GM19397 (cell line): ENCODE results near the gene JMJD1C.
"Not testable (repeated sequence)": the region's sequence is repeated elsewhere in the genome, so short reads cannot be mapped to it uniquely, and the experiment has no call there.

ENCODE experiments used
- ATAC-seq: cut with Tn5 transposase; IDR thresholded peaks from one replicate; pipeline ENCODE4 v1.9.1; 2021; ENCODE audit warnings: mild to moderate bottlenecking, moderate library complexity; ENCODE audit not compliant: unreplicated experiment

The JMJD1C gene

DNA sequence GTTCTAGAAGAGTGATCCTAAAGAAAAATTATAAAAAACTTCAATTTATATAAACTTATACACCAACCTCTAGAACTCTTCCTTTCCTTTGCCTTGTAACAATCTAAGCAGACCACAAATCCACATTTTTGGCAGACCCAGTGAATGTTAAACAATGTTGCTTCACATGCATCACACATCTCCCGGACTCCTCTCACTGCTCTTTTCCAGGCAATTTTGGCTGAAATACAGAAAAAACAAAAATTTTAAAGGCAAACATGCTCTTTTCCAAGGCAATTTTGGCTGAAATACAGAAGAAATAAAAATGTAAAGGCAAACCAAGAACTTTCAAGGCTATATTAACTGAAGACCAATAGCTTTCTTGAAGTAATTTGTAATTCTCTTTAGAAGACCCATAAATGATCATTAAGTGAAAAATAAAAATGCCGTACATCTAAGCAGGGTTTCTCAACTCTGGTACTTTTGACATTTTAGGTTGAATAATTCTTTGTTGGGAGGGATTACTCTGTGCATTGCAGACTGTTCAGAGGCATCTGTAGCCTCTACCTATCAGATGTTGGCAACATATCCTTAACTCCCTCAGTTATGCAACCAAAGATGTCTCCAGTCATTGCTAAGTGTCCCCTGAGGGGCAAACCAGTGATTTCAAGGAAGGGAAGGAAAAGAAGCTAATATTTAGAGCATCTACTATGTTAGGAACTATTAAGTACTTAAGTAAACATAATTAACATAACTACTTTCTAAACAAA is 268.3 kb downstream of the JMJD1C start:
- no peak for ATAC-seq

- no peak for ATAC-seq
Measured at GRCh38 chr10:63192826-63193225, 273.0 kb downstream of the JMJD1C start.

- ATAC-seq = no peak
Measured at GRCh38 chr10:63175534-63175933, 290.2 kb downstream of the JMJD1C start.

DNA sequence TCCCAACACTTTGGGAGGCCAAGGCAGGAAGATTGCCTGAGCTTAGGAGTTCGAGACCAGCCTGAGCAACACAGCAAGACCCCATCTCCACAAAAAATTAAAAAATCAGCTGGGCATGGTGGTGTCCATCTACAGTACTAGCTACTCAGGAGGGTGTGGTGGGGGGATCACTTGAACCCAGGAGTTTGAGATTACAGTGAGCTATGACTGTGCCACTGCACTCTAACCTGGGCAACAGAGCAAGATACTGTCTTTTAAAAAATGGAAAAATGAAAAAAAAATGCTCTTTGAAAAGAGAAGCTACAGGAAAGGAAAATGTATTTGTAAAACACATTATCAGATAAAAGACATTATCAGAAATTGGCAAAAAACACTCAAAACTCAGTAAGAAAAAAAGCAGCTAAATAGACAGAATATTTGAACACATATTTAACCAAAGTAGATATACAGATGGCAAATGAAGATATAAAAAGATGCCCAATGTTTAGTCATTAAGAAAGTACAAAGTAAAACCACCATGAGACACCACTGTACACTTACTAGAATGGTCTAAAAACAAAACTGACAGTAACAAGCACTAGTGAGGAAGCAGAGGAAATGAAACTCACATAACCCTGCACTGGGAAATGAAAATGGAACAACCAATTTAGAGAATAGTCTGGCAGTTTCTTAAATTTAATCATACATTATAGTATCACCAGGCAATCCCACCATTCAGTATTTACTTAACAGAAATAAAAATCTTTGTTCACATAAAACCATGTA is 292.1 kb downstream of the JMJD1C start:
- peak; percentile 96 for ATAC-seq

- ATAC-seq = no peak
Measured at GRCh38 chr10:63171926-63172325, 293.9 kb downstream of the JMJD1C start.

GRCh38 chr10:63171255-63171855 is 294.4 kb downstream of the JMJD1C start:
- ATAC-seq = no peak

GRCh38 chr10:63169624-63170023 is 296.2 kb downstream of the JMJD1C start:
- no peak for ATAC-seq

GRCh38 chr10:63168821-63169462 is 296.8 kb downstream of the JMJD1C start:
- no peak for ATAC-seq

GRCh38 chr10:63166742-63167258 is 299.0 kb downstream of the JMJD1C start:
- peak; percentile 56 for ATAC-seq

DNA sequence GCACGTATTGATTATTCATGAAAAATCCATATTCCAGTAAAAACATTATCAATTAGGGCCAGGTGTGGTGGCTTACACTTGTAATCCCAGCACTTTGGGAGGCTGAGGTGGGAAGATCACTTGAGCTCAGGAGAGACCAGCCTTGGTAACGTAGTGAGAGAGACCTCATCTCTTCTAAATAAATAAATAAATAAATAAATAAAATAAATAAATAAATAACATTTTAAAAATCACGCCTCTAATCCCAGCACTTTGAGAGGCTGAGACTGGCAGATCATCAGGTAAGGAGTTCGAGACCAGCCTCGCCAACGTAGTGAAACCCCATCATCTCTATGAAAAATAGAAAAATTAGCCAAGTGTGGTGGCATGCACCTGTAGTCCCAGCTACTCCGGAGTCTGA is 300.5 kb downstream of the JMJD1C start:
- ATAC-seq = no peak

DNA sequence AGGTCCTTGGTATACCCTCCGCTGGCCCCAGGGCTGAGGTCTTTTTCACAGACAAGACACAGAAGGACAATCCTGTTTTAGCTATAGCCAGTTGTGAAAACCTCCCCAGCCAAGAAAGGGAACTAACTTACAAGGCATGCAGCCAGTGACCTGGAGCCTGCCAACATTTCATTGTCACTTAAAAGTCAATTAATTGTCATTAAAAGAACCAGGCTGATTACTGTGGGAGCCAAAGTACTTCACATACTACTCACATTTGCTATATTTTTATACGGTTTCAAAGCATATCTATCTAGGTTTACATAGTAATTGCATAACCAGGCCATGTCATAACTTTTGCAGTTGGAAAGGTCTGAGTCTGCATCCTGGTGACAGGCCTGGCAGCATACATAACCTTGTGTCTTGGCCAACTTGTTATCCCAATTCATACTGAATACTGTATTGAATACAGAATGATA is 301.6 kb downstream of the JMJD1C start:
- ATAC-seq = no peak

GRCh38 chr10:63161592-63161991 is 304.2 kb downstream of the JMJD1C start:
- ATAC-seq = no peak

DNA sequence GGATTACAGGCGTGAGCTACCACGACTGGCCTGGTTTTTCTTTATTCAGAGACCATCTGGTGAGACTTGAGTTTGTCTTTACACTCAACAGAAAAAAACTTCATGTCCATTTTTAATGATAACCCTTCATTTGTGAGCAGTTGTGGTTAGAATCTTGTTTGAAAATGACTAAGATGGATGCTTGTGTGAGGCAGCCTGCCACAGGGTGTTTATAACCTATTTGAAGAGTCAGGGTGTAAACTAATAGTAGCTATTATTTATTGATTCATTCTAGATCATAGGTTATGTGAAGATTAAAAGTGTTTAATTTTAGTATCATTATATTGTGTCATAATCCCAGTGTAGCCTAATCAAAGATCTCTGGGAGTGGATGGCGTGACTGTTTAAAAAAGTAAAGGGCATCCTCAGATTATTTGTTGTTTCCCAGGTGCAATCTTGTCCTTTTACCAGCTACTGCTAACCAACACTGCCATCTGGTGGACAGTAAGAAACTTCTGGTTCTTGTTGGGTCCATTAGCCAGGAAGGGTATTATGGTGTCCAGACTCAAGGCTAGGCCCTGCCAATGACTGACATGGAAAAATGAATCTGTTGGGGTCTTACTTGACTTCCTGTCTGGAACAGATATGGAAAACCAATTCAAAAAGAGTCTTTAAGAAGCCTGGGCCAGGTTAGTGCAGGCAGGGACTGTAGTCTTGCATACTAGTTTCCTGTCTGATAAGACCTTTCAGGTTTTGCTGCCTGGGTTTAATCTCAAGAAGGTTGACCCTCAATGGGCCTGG is 307.7 kb downstream of the JMJD1C start:
- peak; percentile 67 for ATAC-seq

GRCh38 chr10:63156236-63156635 is 309.5 kb downstream of the JMJD1C start:
- ATAC-seq = no peak

- no peak for ATAC-seq
Measured at GRCh38 chr10:63155388-63156020, 310.3 kb downstream of the JMJD1C start.

GRCh38 chr10:63154546-63155387 is 311.0 kb downstream of the JMJD1C start:
- no peak for ATAC-seq

GRCh38 chr10:63153868-63154545 is 311.8 kb downstream of the JMJD1C start:
- ATAC-seq = not testable (repeated sequence)

GRCh38 chr10:63150745-63151144 is 315.0 kb downstream of the JMJD1C start:
- no peak for ATAC-seq
